ENCODE results near the gene UBE2Q1.

Gene UBE2Q1

GRCh38 chr1:154552036-154552435 lies 6.4 kb downstream of the UBE2Q1 start:
- Histone ChIP-seq H3K9me3 (no peaks in the 10 kb centered on the region), H3K4me1 (peaks cover 8% of the 10 kb centered on the region), H3K27me3 (ENCODE audit: low read depth) (no peaks in the 10 kb centered on the region), H3K4me3 (no peak overlapping the region), H3K36me3 (replicated peaks) (peaks cover 76% of the 10 kb centered on the region)
- in situ Hi-C loops (cut with MboI; ENCODE audit: low sequenced_read_pairs): loop anchor here (5.0 kb wide), 1 partner anchor 70 kb away; no protein-coding TSS in a partner anchor
- DNase-seq (ENCODE audit: low spot score in 2 of 2): no peak

DNA sequence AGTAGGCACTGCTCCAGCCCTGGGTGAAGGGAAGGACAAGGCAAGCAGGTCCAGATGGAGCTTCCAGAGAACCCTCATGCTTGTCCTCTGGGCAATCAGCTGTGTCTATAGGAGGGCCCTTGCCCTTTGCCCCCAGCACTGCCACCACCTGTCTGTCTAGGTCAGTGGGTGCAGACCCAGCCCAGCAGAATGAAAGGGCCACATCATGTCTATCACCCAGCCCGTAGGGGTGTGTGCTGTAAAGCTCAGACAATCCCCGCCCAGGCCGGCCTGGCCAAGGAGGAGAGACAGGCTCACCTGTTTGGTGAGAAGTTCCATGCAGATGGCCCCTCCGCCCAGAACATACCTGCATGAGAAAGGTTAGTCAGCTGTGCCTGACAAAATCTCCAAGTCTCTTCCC lies 7.0 kb downstream of the UBE2Q1 start:
- Histone ChIP-seq H3K4me1 (peaks cover 4% of the 10 kb centered on the region), H3K9me3 (no peaks in the 10 kb centered on the region), H3K27me3 (ENCODE audit: low read depth) (no peaks in the 10 kb centered on the region), H3K36me3 (replicated peaks) (peaks cover 76% of the 10 kb centered on the region), H3K4me3 (no peak overlapping the region)
- in situ Hi-C loops (cut with MboI; ENCODE audit: low sequenced_read_pairs): loop anchor here (5.0 kb wide), 1 partner anchor 69 kb away; no protein-coding TSS in a partner anchor
- no peak for DNase-seq (ENCODE audit: low spot score in 2 of 2)

DNA sequence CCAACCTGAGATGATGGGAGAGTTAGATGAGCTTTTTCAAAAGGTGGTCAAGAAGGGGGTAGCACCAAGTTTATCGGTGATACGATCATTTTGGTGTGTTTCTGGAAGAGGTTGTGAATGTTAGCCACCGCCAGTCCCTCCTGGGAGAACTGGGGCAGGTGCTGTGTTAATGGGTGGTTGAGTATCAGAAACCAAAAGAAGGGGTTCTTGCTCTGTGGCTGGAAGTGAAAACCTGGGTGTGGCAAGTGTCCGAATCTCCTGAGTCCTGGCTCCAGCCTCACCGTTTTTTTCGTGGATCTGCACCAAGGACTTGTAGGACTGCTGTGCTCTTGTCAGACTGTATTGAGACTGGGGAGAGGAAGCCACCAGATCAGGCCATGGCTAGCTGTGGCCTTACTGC lies 7.8 kb downstream of the UBE2Q1 start:
- in situ Hi-C loops (cut with MboI; ENCODE audit: low sequenced_read_pairs): loop anchor here (5.0 kb wide), 1 partner anchor 68 kb away; no protein-coding TSS in a partner anchor
- no peaks in the 10 kb centered on the region for H3K27me3 ChIP-seq (ENCODE audit: low read depth)
- no peaks in the 10 kb centered on the region for H3K4me1 ChIP-seq
- no peaks in the 10 kb centered on the region for H3K9me3 ChIP-seq
- DNase-seq (ENCODE audit: low spot score in 2 of 2): no peak
- H3K4me3 ChIP-seq: no peak overlapping the region
- H3K36me3 ChIP-seq (replicated peaks): peaks cover 70% of the 10 kb centered on the region

GRCh38 chr1:154550070-154550469 lies 8.4 kb downstream of the UBE2Q1 start:
- Histone ChIP-seq H3K4me3 (no peak overlapping the region), H3K9me3 (no peaks in the 10 kb centered on the region), H3K4me1 (no peaks in the 10 kb centered on the region), H3K27me3 (ENCODE audit: low read depth) (no peaks in the 10 kb centered on the region), H3K36me3 (replicated peaks) (peaks cover 65% of the 10 kb centered on the region)
- in situ Hi-C loops (cut with MboI; ENCODE audit: low sequenced_read_pairs): loop anchor here (5.0 kb wide), 1 partner anchor 68 kb away; no protein-coding TSS in a partner anchor
- no peak for DNase-seq (ENCODE audit: low spot score in 2 of 2)

DNA sequence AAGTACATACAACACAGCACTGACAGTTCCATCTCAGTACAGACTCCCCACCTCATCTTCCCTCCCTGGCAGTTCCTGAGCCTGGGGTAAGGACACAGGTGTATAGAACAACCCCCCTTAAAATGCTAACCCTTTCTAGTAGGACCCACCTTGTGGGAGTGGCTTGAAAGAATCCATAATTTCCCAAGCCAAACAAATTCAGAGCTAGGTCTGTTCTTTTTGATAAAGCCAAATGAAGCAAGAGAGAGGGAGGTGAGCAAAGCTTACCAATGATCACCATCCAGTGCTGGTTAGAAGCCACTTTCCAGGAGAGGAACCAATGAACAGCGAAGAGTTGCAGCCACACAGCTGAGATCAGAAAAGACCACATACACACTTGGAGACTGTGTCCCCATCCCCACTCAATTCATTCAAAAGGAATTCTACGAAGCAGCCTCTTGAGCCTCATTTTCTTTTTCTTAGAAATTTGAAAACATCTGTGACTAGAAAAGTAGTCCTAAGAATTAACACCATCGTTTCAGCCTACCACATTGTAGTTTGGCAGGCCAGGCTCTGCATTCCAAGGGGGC lies 9.2 kb downstream of the UBE2Q1 start:
- peaks cover 57% of the 10 kb centered on the region for H3K36me3 ChIP-seq (replicated peaks)
- H3K4me3 ChIP-seq: no peak overlapping the region
- DNase-seq (ENCODE audit: low spot score in 2 of 2): no peak
- no peaks in the 10 kb centered on the region for H3K4me1 ChIP-seq
- in situ Hi-C loops (cut with MboI; ENCODE audit: low sequenced_read_pairs): no loop called here
- H3K9me3 ChIP-seq: no peaks in the 10 kb centered on the region
- H3K27me3 ChIP-seq (ENCODE audit: low read depth): no peaks in the 10 kb centered on the region

DNA sequence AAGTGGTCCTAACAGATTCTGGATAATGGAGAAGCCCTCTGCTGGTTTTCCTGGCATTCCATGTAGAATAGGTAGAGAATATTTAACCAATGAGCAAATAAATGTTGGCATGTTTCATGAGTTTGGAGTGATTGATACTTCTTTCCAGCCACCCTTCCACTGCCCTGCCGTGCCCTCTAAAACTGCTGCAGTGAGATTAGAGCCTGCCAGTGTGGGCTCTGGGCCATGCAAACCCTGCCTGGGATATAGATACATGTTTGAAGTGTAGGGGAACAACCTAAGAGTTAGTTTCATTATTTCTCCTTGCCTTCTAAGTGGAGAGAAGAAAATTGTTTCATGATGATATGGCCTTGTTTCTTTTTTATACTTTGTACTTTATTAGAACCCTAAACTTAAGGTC lies 10.4 kb downstream of the UBE2Q1 start:
- Histone ChIP-seq H3K4me1 (no peaks in the 10 kb centered on the region), H3K9me3 (no peaks in the 10 kb centered on the region), H3K4me3 (no peak overlapping the region), H3K36me3 (replicated peaks) (peaks cover 44% of the 10 kb centered on the region), H3K27me3 (ENCODE audit: low read depth) (no peaks in the 10 kb centered on the region)
- no peak for DNase-seq (ENCODE audit: low spot score in 2 of 2)
- in situ Hi-C loops (cut with MboI; ENCODE audit: low sequenced_read_pairs): no loop called here

DNA sequence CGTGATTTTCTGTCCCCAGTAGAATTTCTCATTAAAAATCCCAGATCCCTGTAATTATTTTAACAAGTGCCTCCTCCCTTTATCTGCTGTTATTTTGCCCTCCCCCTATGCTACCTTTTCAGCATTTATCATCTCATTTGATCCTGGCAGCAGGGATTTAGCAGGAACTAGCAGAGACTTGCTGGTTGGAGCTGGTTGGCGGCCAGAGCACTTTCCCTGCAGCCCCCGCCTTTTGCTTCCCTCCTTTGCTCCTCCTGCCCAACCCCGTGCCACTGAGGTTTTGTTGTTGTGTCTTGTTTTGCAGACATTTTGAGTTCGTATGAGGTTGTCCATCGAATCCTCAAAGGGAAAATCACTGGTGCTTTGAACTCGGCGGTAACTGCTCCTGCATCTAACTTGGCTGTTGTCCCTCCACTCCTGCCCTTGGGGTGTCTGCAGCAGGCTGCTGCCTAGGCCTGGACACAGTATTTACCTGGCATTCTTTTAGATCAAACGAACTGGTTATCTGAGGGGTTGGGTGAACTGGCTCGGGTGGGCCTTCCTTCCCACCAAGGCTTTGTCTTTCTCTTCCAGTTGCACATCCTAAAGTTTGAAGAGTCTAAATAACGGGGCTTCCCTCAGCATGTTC lies 11.2 kb downstream of the UBE2Q1 start:
- H3K9me3 ChIP-seq: no peaks in the 10 kb centered on the region
- H3K36me3 ChIP-seq (replicated peaks): peaks cover 36% of the 10 kb centered on the region
- no peaks in the 10 kb centered on the region for H3K4me1 ChIP-seq
- H3K27me3 ChIP-seq (ENCODE audit: low read depth): no peaks in the 10 kb centered on the region; the same call in 1 of the 2 replicates
- DNase-seq (ENCODE audit: low spot score in 2 of 2): no peak
- H3K4me3 ChIP-seq: no peak overlapping the region
- in situ Hi-C loops (cut with MboI; ENCODE audit: low sequenced_read_pairs): no loop called here

DNA sequence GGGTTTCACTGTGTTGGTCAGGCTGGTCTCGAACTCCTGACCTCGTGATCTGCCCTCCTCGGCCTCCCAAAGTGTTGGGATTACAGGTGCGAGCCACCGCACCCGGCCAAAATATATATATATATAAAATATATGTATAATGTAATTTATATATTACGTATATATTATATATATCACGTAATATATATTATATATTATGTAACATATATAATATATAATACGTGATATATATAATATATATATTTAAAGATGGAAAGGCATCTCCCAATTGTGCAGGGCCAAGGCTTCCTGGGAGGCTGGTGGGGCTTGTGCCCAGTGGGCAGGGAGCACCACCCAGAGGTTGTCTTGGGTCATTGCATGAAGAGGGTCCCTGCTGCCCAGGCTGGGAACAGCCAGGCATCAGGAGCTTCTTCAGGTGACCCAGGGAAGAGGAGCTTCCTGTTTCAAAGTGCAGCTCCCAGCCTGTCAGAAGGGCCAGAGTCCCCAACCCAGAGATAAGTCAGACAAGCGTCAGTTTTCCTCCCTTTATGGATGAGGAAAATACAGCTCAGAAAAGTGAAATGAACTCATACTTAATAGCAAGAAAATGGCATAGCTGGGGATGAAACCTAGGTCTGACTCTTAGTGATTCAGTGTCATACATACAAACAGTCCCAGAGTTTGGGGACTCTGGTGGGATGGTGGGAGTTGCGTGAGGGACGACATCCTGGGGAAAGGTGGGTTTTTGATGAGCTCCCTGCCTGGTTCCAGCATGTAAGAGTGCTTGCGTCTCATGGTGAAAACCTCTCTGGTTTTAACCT lies 12.0 kb downstream of the UBE2Q1 start:
- Histone ChIP-seq H3K9me3 (no peaks in the 10 kb centered on the region), H3K4me3 (no peak overlapping the region), H3K4me1 (no peaks in the 10 kb centered on the region), H3K27me3 (ENCODE audit: low read depth) (peaks cover under 1% of the 10 kb centered on the region; the same call in 1 of the 2 replicates), H3K36me3 (replicated peaks) (peaks cover 29% of the 10 kb centered on the region)
- in situ Hi-C loops (cut with MboI; ENCODE audit: low sequenced_read_pairs): no loop called here
- DNase-seq (ENCODE audit: low spot score in 2 of 2): peak; percentile 45 to 77

GRCh38 chr1:154541231-154541630 lies 17.2 kb downstream of the UBE2Q1 start:
- no peaks in the 10 kb centered on the region for H3K4me1 ChIP-seq
- H3K4me3 ChIP-seq: no peak overlapping the region
- no peak for DNase-seq (ENCODE audit: low spot score in 2 of 2)
- no peaks in the 10 kb centered on the region for H3K36me3 ChIP-seq (replicated peaks)
- no peaks in the 10 kb centered on the region for H3K9me3 ChIP-seq
- in situ Hi-C loops (cut with MboI; ENCODE audit: low sequenced_read_pairs): no loop called here
- H3K27me3 ChIP-seq (ENCODE audit: low read depth): peaks cover 5% of the 10 kb centered on the region; the same call in 1 of the 2 replicates

- DNase-seq (ENCODE audit: low spot score in 2 of 2): no peak
- H3K36me3 ChIP-seq (replicated peaks): no peaks in the 10 kb centered on the region
- H3K9me3 ChIP-seq: no peaks in the 10 kb centered on the region
- no peaks in the 10 kb centered on the region for H3K4me1 ChIP-seq
- H3K4me3 ChIP-seq: no peak overlapping the region
- peaks cover 5% of the 10 kb centered on the region; the same call in 1 of the 2 replicates for H3K27me3 ChIP-seq (ENCODE audit: low read depth)
- in situ Hi-C loops (cut with MboI; ENCODE audit: low sequenced_read_pairs): no loop called here
Observed at GRCh38 chr1:154539486-154540483, 18.7 kb downstream of the UBE2Q1 start.

DNA sequence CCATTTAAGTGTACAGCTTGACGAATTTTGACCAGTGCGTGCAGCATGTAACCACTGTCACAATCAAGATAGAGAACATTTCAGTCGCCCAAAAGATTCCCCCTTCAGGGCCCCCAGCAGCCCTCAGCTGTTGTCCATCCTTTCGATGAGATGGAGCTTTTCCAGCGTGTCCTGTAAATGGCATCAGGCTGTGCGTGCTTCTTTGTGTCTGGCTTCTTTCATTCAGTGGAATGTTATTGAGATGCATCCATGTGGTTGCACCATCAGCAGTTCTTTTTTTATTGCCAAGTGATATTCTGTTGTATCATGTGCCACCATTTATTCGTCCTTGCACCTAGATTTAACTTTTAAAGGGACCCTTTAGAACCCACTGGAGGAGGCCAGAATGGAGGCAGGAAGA lies 21.9 kb downstream of the UBE2Q1 start:
- in situ Hi-C loops (cut with MboI; ENCODE audit: low sequenced_read_pairs): no loop called here
- no peak for DNase-seq (ENCODE audit: low spot score in 2 of 2)

DNA sequence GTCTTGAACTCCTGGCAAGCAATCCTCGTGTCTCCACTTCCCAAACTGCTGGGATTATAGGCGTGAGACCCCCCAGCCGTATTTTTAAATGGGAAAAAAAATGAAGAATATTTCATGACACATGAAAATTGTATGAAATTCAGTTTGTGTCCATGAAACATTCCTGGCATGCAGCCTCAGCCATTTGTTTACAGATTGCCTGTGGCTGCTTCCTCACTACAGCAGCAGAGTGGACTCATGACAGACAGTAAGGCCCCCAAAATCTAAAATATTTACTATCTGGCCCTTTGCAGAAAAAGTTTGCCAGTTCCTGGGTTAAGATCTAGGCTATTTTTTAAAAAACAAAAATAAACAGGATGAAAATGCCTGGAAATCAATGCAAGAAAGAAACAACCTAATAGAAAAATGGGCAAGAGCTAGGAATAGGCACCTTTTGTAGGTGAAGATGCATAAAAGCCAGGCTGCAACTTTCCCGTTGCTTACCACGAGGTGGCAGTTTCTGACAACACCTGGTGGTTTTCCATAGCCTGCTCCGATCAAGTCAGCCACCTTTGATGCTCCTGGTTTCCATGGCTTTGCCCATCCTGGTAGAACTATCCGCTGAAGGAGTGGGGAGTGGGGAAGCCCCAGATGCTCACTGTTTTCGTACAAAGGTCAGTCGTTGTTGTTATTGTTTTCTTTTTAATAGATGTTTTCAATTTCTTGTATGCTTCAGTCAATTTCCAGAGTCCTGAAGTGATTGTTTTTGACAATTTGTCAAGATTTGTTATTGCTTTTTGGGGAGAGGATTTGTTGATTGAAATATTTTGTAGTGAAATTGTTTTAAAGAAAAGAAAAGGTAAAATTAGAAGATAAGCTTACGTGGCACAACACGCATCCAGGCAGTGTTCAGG lies 24.3 kb downstream of the UBE2Q1 start:
- H3K36me3 ChIP-seq (replicated peaks): no peaks in the 10 kb centered on the region
- DNase-seq (ENCODE audit: low spot score in 2 of 2): peak; percentile 40 to 65
- H3K9me3 ChIP-seq: no peaks in the 10 kb centered on the region
- no peaks in the 10 kb centered on the region for H3K4me1 ChIP-seq
- no peaks in the 10 kb centered on the region for H3K27me3 ChIP-seq (ENCODE audit: low read depth)
- in situ Hi-C loops (cut with MboI; ENCODE audit: low sequenced_read_pairs): no loop called here
- H3K4me3 ChIP-seq: no peak overlapping the region

More for the DNA sequence above, 21.9 kb downstream of the UBE2Q1 start:
- Histone ChIP-seq H3K36me3 (replicated peaks) (no peaks in the 10 kb centered on the region), H3K4me3 (no peak overlapping the region), H3K4me1 (no peaks in the 10 kb centered on the region), H3K27me3 (ENCODE audit: low read depth) (peaks cover 5% of the 10 kb centered on the region; the same call in 1 of the 2 replicates), H3K9me3 (no peaks in the 10 kb centered on the region)
